ENCODE results near the gene APOM.

The APOM gene

DNA sequence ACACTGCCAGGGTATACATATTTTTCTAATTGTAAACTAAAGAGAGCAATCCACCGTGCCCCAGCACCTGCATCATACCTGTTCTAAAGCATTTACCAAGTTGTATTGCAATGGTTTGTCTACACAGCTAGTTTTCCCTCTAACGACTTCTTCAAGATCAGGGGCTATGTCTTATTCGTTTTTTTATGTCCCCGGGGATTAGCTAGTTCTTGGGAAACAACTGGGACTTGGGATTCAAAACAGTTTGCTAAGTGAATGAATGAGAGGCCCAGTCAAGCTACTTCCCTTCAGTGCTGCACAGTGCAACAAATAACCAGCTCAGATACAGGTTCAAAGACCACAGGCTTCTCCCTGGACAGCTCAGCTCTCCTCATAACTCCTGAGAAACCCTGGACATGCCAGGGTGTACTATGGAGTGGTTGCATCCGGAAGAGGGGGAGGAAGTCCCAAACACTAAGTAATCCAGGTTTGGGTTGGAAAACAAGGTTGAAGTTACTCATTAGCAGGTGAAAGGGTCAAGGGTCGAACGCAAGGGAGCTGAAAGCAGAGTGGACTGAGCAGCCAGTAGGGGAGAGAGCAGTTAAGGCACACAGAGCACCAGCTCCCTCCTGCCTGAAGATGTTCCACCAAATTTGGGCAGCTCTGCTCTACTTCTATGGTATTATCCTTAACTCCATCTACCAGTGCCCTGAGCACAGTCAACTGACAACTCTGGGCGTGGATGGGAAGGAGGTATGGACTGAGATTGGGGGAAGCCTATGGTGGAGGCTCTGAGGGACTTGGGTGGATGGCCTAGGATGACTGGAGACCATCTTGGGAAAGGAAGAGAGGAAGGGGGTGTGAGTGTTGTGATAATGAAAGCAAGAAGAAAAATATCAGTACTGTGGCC is at the start of gene APOM:
Gene APOM, plus strand, starts transcription at position 546 of the 889 bp plus-strand sequence. Its CDS starts 73 bp downstream, at position 619.
- no peak for DNase-seq

DNA sequence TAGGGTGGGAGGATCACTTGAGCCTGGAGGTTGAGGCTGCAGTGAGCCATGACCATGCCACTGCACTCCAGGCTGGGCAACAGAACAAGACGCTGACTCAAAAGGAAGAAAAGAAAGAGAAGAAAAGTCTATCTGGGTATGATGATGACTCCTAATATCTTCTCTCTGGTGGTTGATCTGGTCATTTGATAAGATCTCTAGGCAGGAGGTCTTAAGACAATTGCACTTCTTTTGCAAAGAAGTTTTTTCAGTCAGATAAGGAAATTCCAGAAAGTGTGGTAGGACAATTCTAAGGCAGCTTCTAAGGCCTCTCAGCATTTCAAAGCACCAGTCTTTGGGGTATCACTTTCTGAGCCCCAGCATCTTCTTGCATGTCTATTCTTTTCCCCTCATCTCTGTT is 48.4 kb upstream of the APOM start:
- DNase-seq: no peak

DNA sequence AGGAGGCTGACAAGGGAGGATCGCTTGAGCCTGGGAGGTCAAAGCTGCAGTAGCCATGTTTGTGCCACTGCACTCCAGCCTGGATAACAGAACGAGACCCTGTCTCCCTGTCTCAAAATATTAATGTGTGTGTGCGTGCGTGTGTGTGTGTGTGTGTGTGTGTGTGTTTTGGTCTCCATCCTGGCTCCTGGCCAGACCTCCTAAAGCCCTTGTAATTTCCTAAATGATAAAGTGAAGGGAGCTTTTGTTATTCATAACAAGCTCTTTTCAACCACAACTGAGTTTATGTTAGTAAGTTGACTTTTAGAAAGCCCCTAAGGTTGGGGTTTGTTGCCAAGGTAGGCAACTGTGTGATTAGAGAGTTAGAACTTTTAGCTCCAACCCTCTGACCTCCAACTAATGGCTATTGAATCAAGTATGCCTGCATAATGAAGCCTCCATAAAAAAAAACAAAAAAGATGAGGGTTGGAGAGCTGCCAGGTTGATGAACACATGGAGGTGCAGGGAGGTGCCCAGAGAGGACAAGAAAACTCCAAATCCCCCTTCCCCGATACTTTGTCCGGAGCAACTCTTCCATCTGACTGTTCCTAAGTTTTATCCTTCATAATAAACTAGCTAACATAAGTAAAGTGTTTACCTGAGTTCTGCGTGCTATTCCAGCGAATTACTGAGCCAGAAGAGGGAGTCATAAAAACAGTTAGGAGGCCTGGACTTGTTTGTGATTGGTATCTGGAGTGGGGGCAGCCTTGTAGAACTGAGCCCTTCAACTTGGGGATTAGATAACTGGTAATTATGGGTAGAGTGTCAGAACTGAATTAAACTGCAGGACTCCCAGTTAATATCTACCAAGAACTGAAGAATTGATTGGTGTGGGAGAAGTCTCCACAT is 45.9 kb upstream of the APOM start:
- DNase-seq: no peak

DNA sequence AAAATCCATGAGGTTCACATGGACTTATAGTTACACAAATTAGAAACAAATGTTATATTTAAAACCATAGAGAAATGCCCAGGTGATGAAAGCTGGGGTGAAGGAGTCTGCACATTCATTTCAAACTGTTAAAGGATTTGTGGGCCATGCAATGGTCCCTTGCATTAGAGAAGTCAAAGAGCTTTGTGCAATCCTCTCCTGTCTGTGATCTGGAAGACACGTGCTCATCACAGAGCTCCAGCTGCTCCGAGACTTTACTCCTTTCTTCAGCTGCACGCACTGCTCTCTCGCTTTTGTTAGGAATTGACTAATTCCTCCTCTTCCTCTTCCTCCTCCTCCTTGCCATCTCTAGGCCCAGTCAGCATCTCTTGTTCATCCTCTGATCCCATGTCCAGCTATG is 44.7 kb upstream of the APOM start:
- no peak for DNase-seq

GRCh38 chr6:31614075-31614619 is 41.5 kb upstream of the APOM start:
- DNase-seq: no peak

DNA sequence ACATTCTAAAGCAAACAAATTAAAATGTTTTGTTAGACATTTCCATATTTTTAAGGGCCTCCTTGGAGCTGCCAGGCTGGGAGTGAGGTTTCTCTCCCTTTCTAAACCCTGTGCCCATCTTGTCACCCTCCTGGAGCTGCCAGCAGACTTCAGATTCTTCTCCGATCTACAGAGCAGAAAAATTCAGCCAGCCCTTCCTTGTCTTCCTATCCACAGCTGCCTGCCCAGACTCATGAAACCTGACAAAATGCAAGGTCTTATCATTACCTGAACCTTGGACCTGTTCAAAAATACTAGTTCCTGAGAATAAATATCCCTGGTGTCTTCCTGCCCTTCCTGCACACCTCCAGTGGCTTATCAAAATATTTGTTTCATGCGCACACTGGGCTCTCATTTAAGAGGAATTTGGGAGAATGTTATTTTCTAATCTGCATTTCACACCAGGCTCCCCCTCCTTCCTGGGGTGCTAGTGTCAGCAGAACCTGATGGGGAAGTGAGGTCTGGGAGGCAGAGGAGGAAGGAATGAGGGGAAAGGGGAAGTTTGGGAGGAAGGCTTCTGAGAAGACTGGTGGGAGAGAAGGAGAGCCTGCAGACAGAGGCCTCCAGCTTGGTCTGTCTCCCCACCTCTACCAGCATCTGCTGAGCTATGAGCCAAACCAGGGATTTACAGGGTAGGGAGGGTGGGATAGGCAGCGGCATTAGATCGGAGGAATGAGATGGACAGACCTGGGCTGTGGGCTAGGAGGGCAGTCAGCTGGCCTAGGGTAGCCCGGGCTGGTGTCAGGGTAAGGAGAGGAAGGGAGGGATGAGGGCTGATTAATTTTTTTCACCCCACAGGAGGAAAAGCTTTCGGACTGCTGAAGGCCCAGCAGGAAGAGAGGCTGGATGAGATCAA is 40.8 kb upstream of the APOM start, which contains the start of gene AIF1:
Gene AIF1, plus strand, starts transcription at position 551 of the 895 bp plus-strand sequence. Its CDS starts 96 bp downstream, at position 647.
- DNase-seq: no peak

- DNase-seq: no peak
These were observed 39.9 kb upstream of the APOM start for GRCh38 chr6:31615748-31616147.

- no peak for DNase-seq
These were observed 38.7 kb upstream of the APOM start for GRCh38 chr6:31617010-31617409.

DNA sequence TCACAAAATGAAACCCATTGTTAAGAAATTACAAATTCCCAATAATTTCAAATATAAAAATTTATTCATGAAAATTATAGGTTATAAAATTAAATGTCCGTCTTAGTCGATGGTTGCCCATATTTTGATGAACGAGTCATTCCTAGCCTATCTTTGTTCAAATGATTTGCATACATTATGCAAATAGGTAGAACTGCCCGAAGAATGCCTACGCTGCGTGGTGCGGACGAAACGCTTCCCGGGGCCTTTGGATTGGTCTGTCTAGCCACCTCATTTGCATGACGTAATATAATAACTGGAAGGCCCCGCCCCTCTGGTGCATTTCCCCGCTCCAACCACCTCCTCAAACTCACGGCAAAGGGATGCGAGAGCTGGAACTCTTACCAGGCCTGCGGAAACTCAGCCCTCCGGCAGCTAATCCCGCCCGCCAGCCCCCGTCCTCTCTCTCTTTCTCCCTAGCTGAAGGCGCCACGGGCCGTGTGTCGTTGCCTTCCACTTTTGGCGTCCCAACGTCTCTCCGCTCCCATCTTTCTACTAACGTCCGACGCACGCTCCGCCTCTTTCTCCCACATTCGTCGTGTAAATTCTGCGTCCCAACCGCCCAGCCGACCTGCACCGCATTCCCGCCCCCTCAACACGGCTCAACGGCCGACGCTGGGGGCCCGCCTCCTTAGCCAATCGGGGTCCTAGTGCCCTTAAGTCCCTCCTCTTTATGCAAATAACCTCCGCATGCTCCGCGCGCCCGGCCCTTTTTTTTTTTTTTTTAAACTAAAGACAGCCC is 35.7 kb upstream of the APOM start:
- DNase-seq: peak; percentile 98

GRCh38 chr6:31620586-31621319 is 34.9 kb upstream of the APOM start, which contains the start of gene PRRC2A:
Gene PRRC2A, plus strand, starts transcription at chr6:31620715. Its CDS starts 2,075 bp downstream, at chr6:31622790.
- DNase-seq: no peak

- no peak for DNase-seq
These were observed 34.3 kb upstream of the APOM start for GRCh38 chr6:31621320-31621939.

DNA sequence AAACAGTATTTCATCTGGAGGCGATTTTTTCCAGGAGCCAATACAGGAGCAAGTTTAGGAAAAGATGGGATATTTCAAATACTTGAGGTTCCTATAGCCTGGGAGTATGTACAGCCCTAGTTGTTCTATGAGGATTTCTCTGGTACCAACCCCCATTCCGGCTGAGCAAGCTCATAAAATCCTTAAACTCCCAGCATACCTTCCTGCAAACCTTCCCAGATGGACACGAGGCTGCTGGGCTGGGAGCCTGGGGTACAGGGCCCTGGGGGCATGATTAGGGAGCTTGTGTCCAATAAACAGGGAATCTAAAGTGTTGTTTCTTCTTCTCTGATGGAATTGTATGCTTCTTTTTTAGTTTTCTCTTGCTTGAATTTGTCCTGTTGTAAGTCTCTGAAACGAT is 33.7 kb upstream of the APOM start:
- no peak for DNase-seq

- DNase-seq: no peak
These were observed 33.0 kb upstream of the APOM start for GRCh38 chr6:31622684-31623091.

- DNase-seq: no peak
These were observed 31.6 kb upstream of the APOM start for GRCh38 chr6:31624070-31624469.

DNA sequence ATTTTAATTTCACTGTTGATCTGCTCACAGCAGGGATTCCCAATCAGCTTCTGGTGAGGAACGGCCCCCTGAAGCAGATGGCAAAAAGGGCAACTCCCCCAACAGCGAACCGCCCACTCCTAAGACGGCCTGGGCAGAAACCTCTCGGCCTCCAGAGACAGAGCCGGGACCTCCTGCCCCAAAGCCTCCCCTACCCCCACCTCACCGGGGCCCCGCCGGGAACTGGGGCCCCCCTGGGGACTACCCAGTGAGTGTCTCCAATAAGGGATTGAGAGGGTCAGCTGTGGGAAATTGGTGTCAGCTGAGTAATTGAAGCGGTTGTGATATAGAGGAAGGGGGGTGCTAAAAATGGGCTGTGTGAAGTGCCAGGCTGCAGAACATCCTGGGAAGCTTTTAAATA is 28.7 kb upstream of the APOM start:
- DNase-seq: no peak

DNA sequence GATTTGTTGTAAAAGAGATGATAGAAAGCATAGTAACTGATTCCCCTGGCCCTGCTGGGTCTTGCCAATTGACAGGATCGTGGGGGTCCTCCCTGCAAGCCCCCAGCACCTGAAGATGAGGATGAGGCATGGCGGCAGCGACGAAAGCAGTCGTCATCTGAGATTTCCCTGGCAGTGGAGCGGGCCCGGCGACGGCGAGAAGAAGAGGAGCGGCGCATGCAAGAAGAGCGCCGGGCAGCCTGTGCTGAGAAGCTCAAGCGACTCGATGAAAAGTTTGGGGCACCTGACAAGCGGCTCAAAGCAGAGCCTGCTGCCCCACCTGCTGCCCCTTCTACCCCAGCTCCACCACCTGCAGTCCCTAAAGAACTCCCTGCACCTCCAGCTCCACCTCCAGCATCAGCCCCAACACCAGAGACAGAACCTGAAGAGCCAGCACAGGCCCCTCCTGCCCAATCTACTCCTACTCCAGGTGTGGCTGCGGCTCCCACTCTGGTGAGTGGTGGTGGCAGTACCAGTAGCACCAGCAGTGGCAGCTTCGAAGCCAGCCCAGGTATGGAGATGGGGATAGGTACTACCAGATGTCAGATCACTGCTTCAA is 27.9 kb upstream of the APOM start:
- no peak for DNase-seq

- DNase-seq: no peak
These were observed 26.7 kb upstream of the APOM start for GRCh38 chr6:31629014-31629413.

- DNase-seq: no peak
These were observed 25.3 kb upstream of the APOM start for GRCh38 chr6:31630177-31630934.

DNA sequence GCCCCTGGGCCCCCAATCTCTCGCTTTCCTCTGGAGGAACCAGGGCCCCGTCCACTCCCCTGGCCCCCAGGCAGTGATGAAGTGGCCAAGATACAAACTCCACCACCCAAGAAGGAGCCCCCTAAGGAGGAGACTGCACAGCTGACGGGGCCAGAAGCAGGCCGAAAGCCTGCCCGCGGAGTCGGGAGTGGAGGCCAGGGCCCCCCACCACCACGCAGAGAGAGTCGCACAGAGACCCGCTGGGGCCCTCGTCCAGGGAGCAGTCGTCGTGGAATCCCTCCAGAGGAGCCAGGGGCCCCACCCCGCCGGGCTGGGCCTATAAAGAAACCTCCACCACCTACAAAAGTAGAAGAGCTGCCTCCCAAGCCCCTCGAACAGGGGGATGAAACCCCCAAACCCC is 24.5 kb upstream of the APOM start:
- DNase-seq: no peak
